Psoas muscle (tissue), 8 donors: ENCODE results near the gene MDN1. TPM values are rescaled to one million over a fixed set of nuclear protein-coding genes. Genes with fewer than 3 reads are reported as not detected.
A peak's percentile ranks its signal among the peaks of the same experiment; 100 is the strongest.

Experiments used
- ATAC-seq, 4 donors: fragments of 200-7000 bp; cut with Tn5 transposase; one replicate each; pipeline ENCODE4 v1.9.1; 2020; ENCODE audit warnings: moderate library complexity in 3 of 4, mild to moderate bottlenecking in 2 of 4
- DNase-seq, 2 donors: peaks; one replicate each; pipeline ENCODE4 v3.0.0-alpha.2; 2020
- H3K27ac ChIP-seq: fragments of 200-600 bp; one replicate; pipeline ENCODE4 v1.8.0; 2022
- H3K27me3 ChIP-seq, 3 donors: fragments of 200-600 bp in 1 of 3; one replicate each; pipeline versions ENCODE4 v1.6.1 to v1.8.0; 2013 to 2022; ENCODE audit warnings: low read length in 2 of 3, mild to moderate bottlenecking in 2 of 3, moderate library complexity in 1 of 3; ENCODE audit not compliant: insufficient read depth in 3 of 3
- H3K36me3 ChIP-seq, 2 donors: fragments of 200-600 bp in 1 of 2; one replicate each; pipeline versions ENCODE4 v1.6.1 to v1.8.0; 2013 to 2022; ENCODE audit warnings: low read depth in 1 of 2, mild to moderate bottlenecking in 1 of 2, moderate library complexity in 1 of 2; ENCODE audit not compliant: insufficient read depth in 1 of 2
- H3K4me1 ChIP-seq: fragments of 200-600 bp; one replicate; pipeline ENCODE4 v1.8.0; 2022
- H3K4me3 ChIP-seq: fragments of 200-600 bp; one replicate; pipeline ENCODE4 v1.8.0; 2022; ENCODE audit warnings: mild to moderate bottlenecking
- H3K9me3 ChIP-seq: fragments of 200-600 bp; one replicate; pipeline ENCODE4 v1.8.0; 2022
- CTCF ChIP-seq: fragments of 200-600 bp; IDR thresholded peaks from one replicate; pipeline ENCODE4 v1.8.0; 2022; ENCODE audit warnings: antibody characterized with exemption
- WGBS, 3 donors: extraction: QIAGEN DNeasy Blood & Tissue Kit; methylation state at CpG; one replicate each; pipeline versions ENCODE4 v1.1.6 to v1.1.7; 2013; 5-methylcytosine and 5-hydroxymethylcytosine counted together
- intact Hi-C, 2 donors: fragments of 100-400 bp; cut with DNase I; formaldehyde crosslinking; loops; one replicate each; pipeline versions ENCODE4 v1.11.0 to v1.14.2; 2022
- polyA plus RNA-seq, 3 donors: library from polyadenylated mRNA; stranded (reverse); fragments of 200-250 nt; gene quantifications; one replicate each; pipeline ENCODE4 v1.2.3, GENCODE V29; 2013
- total RNA-seq, 4 donors: library from RNA; stranded (reverse); fragmentation: NEBNext Ultra II Directional in 2 of 4; extraction: Animal tissue kit (Norgen Biotek cat#: 25700) in 2 of 4; gene quantifications; one replicate each; pipeline versions ENCODE4 v1.2.1 to v1.2.4, GENCODE V29; 2021 to 2023
- donor health status: healthy with polysubstance abuse.
- donor health status: DM: no; HTN: no; CAD: no; lungs with moderate emphysema.
- donor health status: Bipolar disorder and iron deficiency.
- donor health status: healthy.
- donor health status: DM: yes; HTN: yes; CAD: no.
- donor health status: DM: no; HTN: no; CAD: no.
- donor health status: DM: no; HTN: no; CAD: no.
- donor health status: DM: yes; HTN: yes; CAD: no.

Gene MDN1
- total and polyA plus RNA-seq, 7 donors, result 7.5 to 27.2 (median 14.6) TPM

GRCh38 chr6:89688328-89688727 is 131.3 kb downstream of the MDN1 start:
- H3K36me3 ChIP-seq, result peaks cover 19 to 100% of the 10 kb centered on the region in 2 donors
- no peak for DNase-seq
- peaks cover 4% of the 10 kb centered on the region for H3K4me1 ChIP-seq
- intact Hi-C loops, result no loop called here
- no peak overlapping the region for H3K4me3 ChIP-seq
- 92 to 97% (median 94%) methylated on average over 2 of the region's 2 CpGs for WGBS, 3 donors
- H3K27ac ChIP-seq, result no peak overlapping the region
- ATAC-seq, result no peak
- no peaks in the 10 kb centered on the region for H3K9me3 ChIP-seq
- no peaks in the 10 kb centered on the region for H3K27me3 ChIP-seq
- TF ChIP-seq CTCF, result no peak

GRCh38 chr6:89685311-89685710 is 134.3 kb downstream of the MDN1 start:
- Histone ChIP-seq H3K4me1 (peaks cover 4% of the 10 kb centered on the region), H3K27ac (no peak overlapping the region), H3K4me3 (no peak overlapping the region), H3K27me3 (no peaks in the 10 kb centered on the region), H3K9me3 (no peaks in the 10 kb centered on the region), H3K36me3 (peaks cover 24 to 99% of the 10 kb centered on the region in 2 donors)
- ATAC-seq (no peak), DNase-seq (no peak)
- WGBS, 3 donors, result 92 to 98% (median 97%) methylated on average over 2 of the region's 2 CpGs
- TF ChIP-seq CTCF, result no peak
- intact Hi-C loops, result loop anchor here in 1 of 2 donors (2.0 kb wide), 1 partner anchor 55 kb away; no protein-coding TSS in a partner anchor

- Histone ChIP-seq H3K36me3 (peaks cover 29 to 99% of the 10 kb centered on the region in 2 donors), H3K27ac (no peak overlapping the region), H3K4me3 (no peak overlapping the region), H3K27me3 (no peaks in the 10 kb centered on the region), H3K4me1 (no peaks in the 10 kb centered on the region), H3K9me3 (no peaks in the 10 kb centered on the region)
- no peak for ATAC-seq
- no peak for DNase-seq
- 48 to 85% (median 63%) methylated on average over 1 of the region's 1 CpG for WGBS, 3 donors
- TF ChIP-seq CTCF, result no peak
- intact Hi-C loops, result no loop called here
Observed at GRCh38 chr6:89682991-89683390, 136.6 kb downstream of the MDN1 start.

- Histone ChIP-seq H3K36me3 (peaks cover 27 to 99% of the 10 kb centered on the region in 2 donors), H3K4me3 (no peak overlapping the region), H3K27ac (no peak overlapping the region), H3K9me3 (no peaks in the 10 kb centered on the region), H3K27me3 (no peaks in the 10 kb centered on the region), H3K4me1 (peaks cover 3% of the 10 kb centered on the region)
- no peak for ATAC-seq
- DNase-seq, result no peak
- no peak for TF ChIP-seq CTCF
- 89 to 95% (median 89%) methylated on average over 10 of the region's 10 CpGs for WGBS, 3 donors
- intact Hi-C loops, result no loop called here
Observed at GRCh38 chr6:89681983-89682564, 137.5 kb downstream of the MDN1 start.

- Histone ChIP-seq H3K9me3 (no peaks in the 10 kb centered on the region), H3K36me3 (peaks cover 17 to 99% of the 10 kb centered on the region in 2 donors), H3K27ac (peak overlapping the region; percentile 60), H3K4me1 (peaks cover 15% of the 10 kb centered on the region), H3K4me3 (no peak overlapping the region), H3K27me3 (no peaks in the 10 kb centered on the region)
- no peak for TF ChIP-seq CTCF
- no peak for DNase-seq
- intact Hi-C loops, result no loop called here
- ATAC-seq, result peak; percentile 45 to 70 (median 62)
- 50 to 63% (median 62%) methylated on average over 7 of the region's 7 CpGs for WGBS, 3 donors
Observed at GRCh38 chr6:89680551-89680950, 139.0 kb downstream of the MDN1 start.
